ENCODE results near the gene BPIFA1. TPM values are rescaled to one million over a fixed set of nuclear protein-coding genes. Genes with fewer than 3 reads are reported as not detected.

The BPIFA1 gene
- total and polyA plus RNA-seq, 9 of the 15 experiments (the other 6 are each of a cell fraction or from before 2014, with no cell fraction given), result not detected

DNA sequence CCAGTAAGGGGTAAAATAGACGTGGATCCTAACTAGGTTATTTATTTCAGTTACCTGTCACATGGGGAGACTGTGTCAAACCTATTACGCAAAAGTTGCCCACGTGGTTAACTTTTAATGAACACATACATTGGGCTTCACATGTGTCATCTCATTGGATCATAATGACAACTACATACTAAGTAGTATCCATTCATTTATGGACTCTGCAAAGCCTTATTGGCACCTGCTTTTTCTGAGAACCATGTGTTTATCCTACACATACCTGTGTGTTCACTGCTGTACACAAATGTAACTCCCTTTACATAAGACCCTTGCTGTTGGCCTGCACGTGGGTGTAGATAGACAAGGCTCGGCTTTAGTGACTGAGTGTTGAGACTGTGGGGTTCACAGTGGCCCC is 5.1 kb downstream of the BPIFA1 start:
- DNase-seq (ENCODE audit: extremely low read depth in 1 of 4, low spot score in 3 of 4) (no peak), FAIRE-seq (no peak), ATAC-seq (no peak)
- H3K27me3 ChIP-seq (ENCODE audit: control insufficient read depth in 2 of 2, insufficient read depth in 2 of 2, low read length in 2 of 2), result peaks cover 0 to 9% of the 10 kb centered on the region in 2 experiments; a peak in 3 of 5 replicates
- no peaks in the 10 kb centered on the region for H3K4me1 ChIP-seq (replicated peaks in 1 of 2; ENCODE audit: control insufficient read depth in 2 of 2, insufficient read depth in 2 of 2, low read length in 2 of 2)
- no peaks in the 10 kb centered on the region for H3K9me3 ChIP-seq (replicated peaks; ENCODE audit: control insufficient read depth, insufficient read depth, low read depth, low read length)
- in situ Hi-C loops (cut with MboI) (no loop called here), intact Hi-C loops (cut with micrococcal nuclease) (no loop called here)
- no TSS peak for BruUV-seq (replicated peaks)
- no peaks in the 10 kb centered on the region for H3K36me3 ChIP-seq (ENCODE audit: control insufficient read depth, insufficient read depth, low read length)
- no peaks in the 10 kb centered on the region for H3K9me1 ChIP-seq (ENCODE audit: control insufficient read depth, insufficient read depth, low read length)
- H3K4me3 ChIP-seq, result no peak overlapping the region
- H3K79me2 ChIP-seq (ENCODE audit: control insufficient read depth, insufficient read depth, low read length), result no peaks in the 10 kb centered on the region
- TF ChIP-seq, protein P1, sequence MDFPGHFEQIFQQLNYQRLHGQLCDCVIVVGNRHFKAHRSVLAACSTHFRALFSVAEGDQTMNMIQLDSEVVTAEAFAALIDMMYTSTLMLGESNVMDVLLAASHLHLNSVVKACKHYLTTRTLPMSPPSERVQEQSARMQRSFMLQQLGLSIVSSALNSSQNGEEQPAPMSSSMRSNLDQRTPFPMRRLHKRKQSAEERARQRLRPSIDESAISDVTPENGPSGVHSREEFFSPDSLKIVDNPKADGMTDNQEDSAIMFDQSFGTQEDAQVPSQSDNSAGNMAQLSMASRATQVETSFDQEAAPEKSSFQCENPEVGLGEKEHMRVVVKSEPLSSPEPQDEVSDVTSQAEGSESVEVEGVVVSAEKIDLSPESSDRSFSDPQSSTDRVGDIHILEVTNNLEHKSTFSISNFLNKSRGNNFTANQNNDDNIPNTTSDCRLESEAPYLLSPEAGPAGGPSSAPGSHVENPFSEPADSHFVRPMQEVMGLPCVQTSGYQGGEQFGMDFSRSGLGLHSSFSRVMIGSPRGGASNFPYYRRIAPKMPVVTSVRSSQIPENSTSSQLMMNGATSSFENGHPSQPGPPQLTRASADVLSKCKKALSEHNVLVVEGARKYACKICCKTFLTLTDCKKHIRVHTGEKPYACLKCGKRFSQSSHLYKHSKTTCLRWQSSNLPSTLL (IDR thresholded peaks at IDR 0.05), result no peak
- TF ChIP-seq ZNF23 (CRISPR knock-in tag; IDR thresholded peaks at IDR 0.05), result no peak
- TF ChIP-seq TCF7L2 (IDR thresholded peaks at IDR 0.05; ENCODE audit: low read depth, low read length), result no peak
- TF ChIP-seq, protein P2, sequence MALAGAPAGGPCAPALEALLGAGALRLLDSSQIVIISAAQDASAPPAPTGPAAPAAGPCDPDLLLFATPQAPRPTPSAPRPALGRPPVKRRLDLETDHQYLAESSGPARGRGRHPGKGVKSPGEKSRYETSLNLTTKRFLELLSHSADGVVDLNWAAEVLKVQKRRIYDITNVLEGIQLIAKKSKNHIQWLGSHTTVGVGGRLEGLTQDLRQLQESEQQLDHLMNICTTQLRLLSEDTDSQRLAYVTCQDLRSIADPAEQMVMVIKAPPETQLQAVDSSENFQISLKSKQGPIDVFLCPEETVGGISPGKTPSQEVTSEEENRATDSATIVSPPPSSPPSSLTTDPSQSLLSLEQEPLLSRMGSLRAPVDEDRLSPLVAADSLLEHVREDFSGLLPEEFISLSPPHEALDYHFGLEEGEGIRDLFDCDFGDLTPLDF (CRISPR knock-in tag; IDR thresholded peaks at IDR 0.05), result no peak
- TF ChIP-seq PURB (CRISPR knock-in tag; IDR thresholded peaks at IDR 0.05; ENCODE audit: low read depth), result no peak
- TF ChIP-seq, protein P3, sequence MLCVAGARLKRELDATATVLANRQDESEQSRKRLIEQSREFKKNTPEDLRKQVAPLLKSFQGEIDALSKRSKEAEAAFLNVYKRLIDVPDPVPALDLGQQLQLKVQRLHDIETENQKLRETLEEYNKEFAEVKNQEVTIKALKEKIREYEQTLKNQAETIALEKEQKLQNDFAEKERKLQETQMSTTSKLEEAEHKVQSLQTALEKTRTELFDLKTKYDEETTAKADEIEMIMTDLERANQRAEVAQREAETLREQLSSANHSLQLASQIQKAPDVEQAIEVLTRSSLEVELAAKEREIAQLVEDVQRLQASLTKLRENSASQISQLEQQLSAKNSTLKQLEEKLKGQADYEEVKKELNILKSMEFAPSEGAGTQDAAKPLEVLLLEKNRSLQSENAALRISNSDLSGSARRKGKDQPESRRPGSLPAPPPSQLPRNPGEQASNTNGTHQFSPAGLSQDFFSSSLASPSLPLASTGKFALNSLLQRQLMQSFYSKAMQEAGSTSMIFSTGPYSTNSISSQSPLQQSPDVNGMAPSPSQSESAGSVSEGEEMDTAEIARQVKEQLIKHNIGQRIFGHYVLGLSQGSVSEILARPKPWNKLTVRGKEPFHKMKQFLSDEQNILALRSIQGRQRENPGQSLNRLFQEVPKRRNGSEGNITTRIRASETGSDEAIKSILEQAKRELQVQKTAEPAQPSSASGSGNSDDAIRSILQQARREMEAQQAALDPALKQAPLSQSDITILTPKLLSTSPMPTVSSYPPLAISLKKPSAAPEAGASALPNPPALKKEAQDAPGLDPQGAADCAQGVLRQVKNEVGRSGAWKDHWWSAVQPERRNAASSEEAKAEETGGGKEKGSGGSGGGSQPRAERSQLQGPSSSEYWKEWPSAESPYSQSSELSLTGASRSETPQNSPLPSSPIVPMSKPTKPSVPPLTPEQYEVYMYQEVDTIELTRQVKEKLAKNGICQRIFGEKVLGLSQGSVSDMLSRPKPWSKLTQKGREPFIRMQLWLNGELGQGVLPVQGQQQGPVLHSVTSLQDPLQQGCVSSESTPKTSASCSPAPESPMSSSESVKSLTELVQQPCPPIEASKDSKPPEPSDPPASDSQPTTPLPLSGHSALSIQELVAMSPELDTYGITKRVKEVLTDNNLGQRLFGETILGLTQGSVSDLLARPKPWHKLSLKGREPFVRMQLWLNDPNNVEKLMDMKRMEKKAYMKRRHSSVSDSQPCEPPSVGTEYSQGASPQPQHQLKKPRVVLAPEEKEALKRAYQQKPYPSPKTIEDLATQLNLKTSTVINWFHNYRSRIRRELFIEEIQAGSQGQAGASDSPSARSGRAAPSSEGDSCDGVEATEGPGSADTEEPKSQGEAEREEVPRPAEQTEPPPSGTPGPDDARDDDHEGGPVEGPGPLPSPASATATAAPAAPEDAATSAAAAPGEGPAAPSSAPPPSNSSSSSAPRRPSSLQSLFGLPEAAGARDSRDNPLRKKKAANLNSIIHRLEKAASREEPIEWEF (CRISPR knock-in tag; IDR thresholded peaks at IDR 0.05), result no peak
- TF ChIP-seq, protein P4, sequence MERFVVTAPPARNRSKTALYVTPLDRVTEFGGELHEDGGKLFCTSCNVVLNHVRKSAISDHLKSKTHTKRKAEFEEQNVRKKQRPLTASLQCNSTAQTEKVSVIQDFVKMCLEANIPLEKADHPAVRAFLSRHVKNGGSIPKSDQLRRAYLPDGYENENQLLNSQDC (CRISPR knock-in tag; IDR thresholded peaks at IDR 0.05), result no peak
- H4K20me1 ChIP-seq (replicated peaks; ENCODE audit: control insufficient read depth, insufficient read depth, low read length), result no peaks in the 10 kb centered on the region; the same call in 1 of the 2 replicates
- H3K9ac ChIP-seq (ENCODE audit: insufficient read depth in 1 of 2, low read depth in 2 of 2, low read length in 2 of 2), result no peak overlapping the region
- H2AFZ ChIP-seq (ENCODE audit: low read depth, low read length), result no peak overlapping the region
- ChIA-PET CTCF (ENCODE audit: low intra/inter-chr PET ratio) (no interaction called here), POLR2A (no interaction called here)
- WGBS (ENCODE audit: insufficient coverage, low coverage, missing lambda C conversion rate), result 7% methylated on average over 5 of the region's 5 CpGs
- H3K4me2 ChIP-seq (ENCODE audit: insufficient read depth, low read length), result no peak overlapping the region
- no peak overlapping the region for H3K27ac ChIP-seq (ENCODE audit: extremely low read depth, low read depth, low read length)

Data from K562 (cell line).